ENCODE measurements around the gene HMCN2.
A peak's percentile ranks its signal among the peaks of the same experiment; 100 is the strongest.

HMCN2 gene

GRCh38 chr9:130410443-130410842 lies 144.9 kb downstream of the HMCN2 start:
- no peaks in the 10 kb centered on the region for H3K4me1 ChIP-seq (ENCODE audit: insufficient read depth, insufficient read length)
- H3K27me3 ChIP-seq (ENCODE audit: insufficient read depth, insufficient read length) = no peaks in the 10 kb centered on the region
- no peak for TF ChIP-seq ZNF274 (IDR thresholded peaks at IDR 0.05; ENCODE audit: low read depth, low read length)
- TF ChIP-seq YY1 (IDR thresholded peaks at IDR 0.05; ENCODE audit: insufficient read depth, insufficient read length) = no peak
- no peak for TF ChIP-seq SUZ12 (IDR thresholded peaks at IDR 0.05; ENCODE audit: extremely low read depth, insufficient read depth, insufficient read length)
- no peaks in the 10 kb centered on the region for H3K9me3 ChIP-seq (ENCODE audit: insufficient read depth, low read length)
- no peaks in the 10 kb centered on the region for H3K36me3 ChIP-seq (ENCODE audit: insufficient read depth, insufficient read length, low read length)
- no peak overlapping the region for H3K4me3 ChIP-seq (ENCODE audit: insufficient read length, low read depth)
- no peak for DNase-seq (ENCODE audit: low read depth, low spot score)
- no peak overlapping the region for H3K9ac ChIP-seq (ENCODE audit: insufficient read length, low read depth)

GRCh38 chr9:130411566-130411915 lies 146.0 kb downstream of the HMCN2 start:
- no peak for TF ChIP-seq YY1 (IDR thresholded peaks at IDR 0.05; ENCODE audit: insufficient read depth, insufficient read length)
- TF ChIP-seq ZNF274 (IDR thresholded peaks at IDR 0.05; ENCODE audit: low read depth, low read length) = no peak
- TF ChIP-seq SUZ12 (IDR thresholded peaks at IDR 0.05; ENCODE audit: extremely low read depth, insufficient read depth, insufficient read length) = no peak
- Histone ChIP-seq H3K9ac (ENCODE audit: insufficient read length, low read depth) (no peak overlapping the region), H3K9me3 (ENCODE audit: insufficient read depth, low read length) (no peaks in the 10 kb centered on the region), H3K4me1 (ENCODE audit: insufficient read depth, insufficient read length) (no peaks in the 10 kb centered on the region), H3K36me3 (ENCODE audit: insufficient read depth, insufficient read length, low read length) (no peaks in the 10 kb centered on the region), H3K4me3 (ENCODE audit: insufficient read length, low read depth) (no peak overlapping the region), H3K27me3 (ENCODE audit: insufficient read depth, insufficient read length) (no peaks in the 10 kb centered on the region)
- DNase-seq (ENCODE audit: low read depth, low spot score) = no peak

DNA sequence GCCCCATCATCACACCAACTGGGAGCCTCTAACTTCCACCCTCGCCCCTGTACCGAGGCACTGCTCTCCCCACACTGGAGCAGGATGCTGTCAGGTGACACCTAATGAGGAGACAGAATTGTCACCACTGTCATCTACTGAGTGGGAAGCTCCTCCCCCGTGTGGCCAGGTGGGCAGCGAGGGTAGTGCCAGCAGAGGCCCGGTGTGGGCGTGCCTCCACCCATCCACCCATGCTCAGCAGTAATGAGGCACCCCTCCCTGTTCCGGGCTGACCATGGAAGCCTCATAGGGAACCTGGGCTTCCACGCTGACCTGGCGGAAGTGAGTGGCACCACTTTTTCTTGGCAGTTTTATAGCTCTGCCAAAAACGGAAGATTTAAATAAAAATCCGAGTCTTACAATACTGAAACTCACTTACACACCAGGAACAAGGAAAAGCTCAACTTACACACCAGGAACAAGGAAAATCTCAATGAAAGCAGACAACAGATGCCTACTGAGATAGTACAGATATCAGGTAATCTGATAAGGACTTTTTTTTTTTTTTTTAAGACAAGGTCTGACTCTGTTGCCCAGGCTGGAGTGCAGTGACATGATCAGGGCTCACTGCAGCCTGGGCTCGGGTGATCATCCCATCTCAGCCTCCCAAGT lies 148.6 kb downstream of the HMCN2 start:
- Histone ChIP-seq H3K4me3 (ENCODE audit: insufficient read length, low read depth) (no peak overlapping the region), H3K27me3 (ENCODE audit: insufficient read depth, insufficient read length) (no peaks in the 10 kb centered on the region), H3K9me3 (ENCODE audit: insufficient read depth, low read length) (no peaks in the 10 kb centered on the region), H3K9ac (ENCODE audit: insufficient read length, low read depth) (no peak overlapping the region), H3K36me3 (ENCODE audit: insufficient read depth, insufficient read length, low read length) (no peaks in the 10 kb centered on the region), H3K4me1 (ENCODE audit: insufficient read depth, insufficient read length) (no peaks in the 10 kb centered on the region)
- TF ChIP-seq ZNF274 (IDR thresholded peaks at IDR 0.05; ENCODE audit: low read depth, low read length) = no peak
- no peak for TF ChIP-seq YY1 (IDR thresholded peaks at IDR 0.05; ENCODE audit: insufficient read depth, insufficient read length)
- no peak for TF ChIP-seq SUZ12 (IDR thresholded peaks at IDR 0.05; ENCODE audit: extremely low read depth, insufficient read depth, insufficient read length)
- no peak for DNase-seq (ENCODE audit: low read depth, low spot score)

DNA sequence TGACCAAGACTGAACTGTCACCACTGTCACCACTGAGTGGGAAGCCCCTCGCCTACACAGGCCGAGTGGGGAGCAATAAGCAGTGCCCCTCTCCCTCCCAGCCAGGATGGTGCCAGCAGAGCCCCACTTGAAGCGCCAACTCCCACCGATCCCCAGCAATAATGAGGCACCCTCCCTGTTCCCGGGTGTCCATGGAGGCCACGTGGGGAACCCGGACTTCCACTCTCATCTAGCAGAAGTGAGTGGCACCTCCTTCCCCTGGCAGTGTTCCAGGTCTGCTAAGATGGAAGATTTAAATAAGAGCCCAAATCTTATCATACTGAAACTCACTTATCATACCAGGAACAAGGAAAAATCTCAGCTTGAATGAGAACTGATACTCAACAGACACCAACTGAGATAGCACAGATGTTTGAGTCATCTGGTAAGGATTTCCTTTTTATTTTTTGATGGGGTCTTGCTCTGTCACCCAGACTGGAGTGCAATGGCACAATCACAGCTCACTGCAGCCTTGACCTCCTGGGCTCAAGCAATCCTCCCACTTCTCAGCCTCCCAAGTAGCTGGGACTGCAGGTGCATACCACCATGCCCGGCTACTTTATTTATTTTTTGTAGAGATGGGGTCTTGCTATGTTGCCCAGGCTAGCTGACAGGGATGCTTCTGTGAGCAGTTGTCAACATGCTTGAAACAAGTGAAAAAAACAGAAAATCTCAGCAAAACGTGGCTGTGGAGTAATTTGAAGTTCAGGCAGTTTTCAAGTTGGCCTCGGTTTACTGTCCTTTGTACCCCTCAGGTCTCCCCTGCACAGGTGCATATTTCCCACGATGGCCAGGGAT lies 149.6 kb downstream of the HMCN2 start:
- TF ChIP-seq SUZ12 (IDR thresholded peaks at IDR 0.05; ENCODE audit: extremely low read depth, insufficient read depth, insufficient read length) (no peak), ZNF274 (IDR thresholded peaks at IDR 0.05; ENCODE audit: low read depth, low read length) (no peak), YY1 (IDR thresholded peaks at IDR 0.05; ENCODE audit: insufficient read depth, insufficient read length) (no peak)
- Histone ChIP-seq H3K27me3 (ENCODE audit: insufficient read depth, insufficient read length) (no peaks in the 10 kb centered on the region), H3K9ac (ENCODE audit: insufficient read length, low read depth) (no peak overlapping the region), H3K4me3 (ENCODE audit: insufficient read length, low read depth) (no peak overlapping the region), H3K4me1 (ENCODE audit: insufficient read depth, insufficient read length) (no peaks in the 10 kb centered on the region), H3K36me3 (ENCODE audit: insufficient read depth, insufficient read length, low read length) (no peaks in the 10 kb centered on the region), H3K9me3 (ENCODE audit: insufficient read depth, low read length) (no peaks in the 10 kb centered on the region; the same call in 1 of the 2 replicates)
- DNase-seq (ENCODE audit: low read depth, low spot score) = no peak

- Histone ChIP-seq H3K36me3 (ENCODE audit: insufficient read depth, insufficient read length, low read length) (no peaks in the 10 kb centered on the region), H3K9me3 (ENCODE audit: insufficient read depth, low read length) (no peaks in the 10 kb centered on the region; the same call in 1 of the 2 replicates), H3K9ac (ENCODE audit: insufficient read length, low read depth) (no peak overlapping the region), H3K4me3 (ENCODE audit: insufficient read length, low read depth) (no peak overlapping the region), H3K4me1 (ENCODE audit: insufficient read depth, insufficient read length) (peaks cover 4% of the 10 kb centered on the region), H3K27me3 (ENCODE audit: insufficient read depth, insufficient read length) (no peaks in the 10 kb centered on the region)
- no peak for TF ChIP-seq YY1 (IDR thresholded peaks at IDR 0.05; ENCODE audit: insufficient read depth, insufficient read length)
- TF ChIP-seq ZNF274 (IDR thresholded peaks at IDR 0.05; ENCODE audit: low read depth, low read length) = no peak
- TF ChIP-seq SUZ12 (IDR thresholded peaks at IDR 0.05; ENCODE audit: extremely low read depth, insufficient read depth, insufficient read length) = no peak
- DNase-seq (ENCODE audit: low read depth, low spot score) = peak; percentile 32
Observed at GRCh38 chr9:130417602-130418001, 152.0 kb downstream of the HMCN2 start.

DNA sequence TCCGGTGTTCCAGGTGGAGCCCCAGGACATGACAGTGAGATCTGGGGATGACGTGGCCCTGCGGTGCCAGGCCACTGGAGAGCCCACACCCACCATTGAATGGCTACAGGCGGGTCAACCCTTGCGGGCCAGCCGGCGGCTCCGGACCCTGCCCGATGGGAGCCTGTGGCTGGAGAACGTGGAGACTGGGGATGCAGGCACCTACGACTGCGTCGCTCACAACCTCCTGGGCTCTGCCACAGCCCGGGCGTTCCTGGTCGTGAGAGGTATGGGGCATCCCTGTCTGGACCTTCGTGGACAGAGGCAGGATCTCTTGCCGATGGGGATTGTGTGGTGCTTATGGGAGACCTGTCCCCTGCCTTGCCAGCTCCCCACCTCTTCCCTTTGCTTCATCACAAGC lies 153.2 kb downstream of the HMCN2 start:
- no peak overlapping the region for H3K4me3 ChIP-seq (ENCODE audit: insufficient read length, low read depth)
- H3K36me3 ChIP-seq (ENCODE audit: insufficient read depth, insufficient read length, low read length) = no peaks in the 10 kb centered on the region
- no peaks in the 10 kb centered on the region for H3K27me3 ChIP-seq (ENCODE audit: insufficient read depth, insufficient read length)
- no peak overlapping the region for H3K9ac ChIP-seq (ENCODE audit: insufficient read length, low read depth)
- DNase-seq (ENCODE audit: low read depth, low spot score) = no peak
- no peak for TF ChIP-seq ZNF274 (IDR thresholded peaks at IDR 0.05; ENCODE audit: low read depth, low read length)
- no peak for TF ChIP-seq SUZ12 (IDR thresholded peaks at IDR 0.05; ENCODE audit: extremely low read depth, insufficient read depth, insufficient read length)
- TF ChIP-seq YY1 (IDR thresholded peaks at IDR 0.05; ENCODE audit: insufficient read depth, insufficient read length) = no peak
- no peaks in the 10 kb centered on the region; the same call in 1 of the 2 replicates for H3K9me3 ChIP-seq (ENCODE audit: insufficient read depth, low read length)
- H3K4me1 ChIP-seq (ENCODE audit: insufficient read depth, insufficient read length) = peaks cover 4% of the 10 kb centered on the region

- Histone ChIP-seq H3K27me3 (ENCODE audit: insufficient read depth, insufficient read length) (no peaks in the 10 kb centered on the region), H3K36me3 (ENCODE audit: insufficient read depth, insufficient read length, low read length) (no peaks in the 10 kb centered on the region), H3K4me3 (ENCODE audit: insufficient read length, low read depth) (no peak overlapping the region), H3K9ac (ENCODE audit: insufficient read length, low read depth) (no peak overlapping the region), H3K9me3 (ENCODE audit: insufficient read depth, low read length) (no peaks in the 10 kb centered on the region; the same call in 1 of the 2 replicates), H3K4me1 (ENCODE audit: insufficient read depth, insufficient read length) (peaks cover 4% of the 10 kb centered on the region)
- TF ChIP-seq SUZ12 (IDR thresholded peaks at IDR 0.05; ENCODE audit: extremely low read depth, insufficient read depth, insufficient read length) (no peak), ZNF274 (IDR thresholded peaks at IDR 0.05; ENCODE audit: low read depth, low read length) (no peak), YY1 (IDR thresholded peaks at IDR 0.05; ENCODE audit: insufficient read depth, insufficient read length) (no peak)
- no peak for DNase-seq (ENCODE audit: low read depth, low spot score)
Observed at GRCh38 chr9:130419521-130420035, 154.0 kb downstream of the HMCN2 start.
